Measurements from ENCODE around the gene PTCD3. TPM values are rescaled to one million over a fixed set of nuclear protein-coding genes. Genes with fewer than 3 reads are reported as not detected.

The PTCD3 gene
- total RNA-seq, 2 donors from 2014 or later: 34.3 to 85.6 TPM

- DNase-seq: no peak
- Histone ChIP-seq H3K9me3 (no peaks in the 10 kb centered on the region), H3K27ac (no peak overlapping the region), H3K36me3 (replicated peaks in 1 of 2; ENCODE audit: insufficient read depth in 1 of 2, low read depth in 2 of 2) (peaks cover 7 to 23% of the 10 kb centered on the region in 2 donors), H3K4me1 (peaks cover 22% of the 10 kb centered on the region), H3K4me3 (no peak overlapping the region), H3K27me3 (no peaks in the 10 kb centered on the region)
- ATAC-seq: no peak
- TF ChIP-seq POLR2A (IDR thresholded peaks at IDR 0.05): no peak
- TF ChIP-seq CTCF (IDR thresholded peaks at IDR 0.05): no peak
- intact Hi-C loops (cut with DNase I): no loop called here
- 70% methylated on average over 5 of the region's 5 CpGs for WGBS, 2 donors
These were observed 40.5 kb upstream of the PTCD3 start for GRCh38 chr2:86065512-86065911.

GRCh38 chr2:86066007-86066578, 39.9 kb upstream of the PTCD3 start:
- ATAC-seq: no peak
- intact Hi-C loops (cut with DNase I): no loop called here

GRCh38 chr2:86066915-86067314, 39.1 kb upstream of the PTCD3 start:
- Histone ChIP-seq H3K27ac (no peak overlapping the region), H3K4me3 (no peak overlapping the region), H3K4me1 (peaks cover 18% of the 10 kb centered on the region), H3K9me3 (no peaks in the 10 kb centered on the region), H3K27me3 (no peaks in the 10 kb centered on the region), H3K36me3 (replicated peaks in 1 of 2; ENCODE audit: insufficient read depth in 1 of 2, low read depth in 2 of 2) (peaks cover 7 to 23% of the 10 kb centered on the region in 2 donors)
- intact Hi-C loops (cut with DNase I): no loop called here
- TF ChIP-seq POLR2A (IDR thresholded peaks at IDR 0.05): no peak
- no peak for TF ChIP-seq CTCF (IDR thresholded peaks at IDR 0.05)
- DNase-seq: no peak
- ATAC-seq: no peak

More at GRCh38 chr2:86066007-86066578, 39.9 kb upstream of the PTCD3 start:
- WGBS, 2 donors: 92 to 95% methylated on average over 7 of the region's 7 CpGs
- Histone ChIP-seq H3K4me3 (no peak overlapping the region), H3K9me3 (no peaks in the 10 kb centered on the region), H3K27me3 (no peaks in the 10 kb centered on the region), H3K27ac (no peak overlapping the region), H3K4me1 (peaks cover 18% of the 10 kb centered on the region), H3K36me3 (replicated peaks in 1 of 2; ENCODE audit: insufficient read depth in 1 of 2, low read depth in 2 of 2) (peaks cover 7 to 23% of the 10 kb centered on the region in 2 donors)
- DNase-seq: no peak
- TF ChIP-seq POLR2A (IDR thresholded peaks at IDR 0.05): no peak

- no peaks in the 10 kb centered on the region for H3K27me3 ChIP-seq
- TF ChIP-seq CTCF (IDR thresholded peaks at IDR 0.05): no peak
- no peak for TF ChIP-seq POLR2A (IDR thresholded peaks at IDR 0.05)
- no peaks in the 10 kb centered on the region for H3K9me3 ChIP-seq
- H3K36me3 ChIP-seq (replicated peaks in 1 of 2; ENCODE audit: insufficient read depth in 1 of 2, low read depth in 2 of 2): peaks cover 7 to 23% of the 10 kb centered on the region in 2 donors
- WGBS, 2 donors: 34 to 60% methylated on average over 6 to 7 of the region's 7 CpGs
- H3K4me3 ChIP-seq: no peak overlapping the region
- DNase-seq: peak in 2 of 4 donors; percentile 29 to 42
- peaks cover 20% of the 10 kb centered on the region for H3K4me1 ChIP-seq
- intact Hi-C loops (cut with DNase I): no loop called here
- H3K27ac ChIP-seq: no peak overlapping the region
- no peak for ATAC-seq
These were observed 37.9 kb upstream of the PTCD3 start for GRCh38 chr2:86068136-86068588.

- Histone ChIP-seq H3K4me3 (no peak overlapping the region), H3K27me3 (no peaks in the 10 kb centered on the region), H3K4me1 (peaks cover 25% of the 10 kb centered on the region), H3K9me3 (no peaks in the 10 kb centered on the region), H3K36me3 (replicated peaks in 1 of 2; ENCODE audit: insufficient read depth in 1 of 2, low read depth in 2 of 2) (peaks cover 7 to 23% of the 10 kb centered on the region in 2 donors), H3K27ac (no peak overlapping the region)
- intact Hi-C loops (cut with DNase I): no loop called here
- TF ChIP-seq CTCF (IDR thresholded peaks at IDR 0.05) (no peak), POLR2A (IDR thresholded peaks at IDR 0.05) (no peak)
- DNase-seq (no peak), ATAC-seq (no peak)
- WGBS, 2 donors: 91 to 93% methylated on average over 5 of the region's 5 CpGs
These were observed 37.4 kb upstream of the PTCD3 start for GRCh38 chr2:86068648-86069047.
